ENCODE results near the gene HDGFL2. TPM values are rescaled to one million over a fixed set of nuclear protein-coding genes. Genes with fewer than 3 reads are reported as not detected.

HDGFL2 gene
- total RNA-seq, 1 donor from 2014 or later = 41.8 TPM

DNA sequence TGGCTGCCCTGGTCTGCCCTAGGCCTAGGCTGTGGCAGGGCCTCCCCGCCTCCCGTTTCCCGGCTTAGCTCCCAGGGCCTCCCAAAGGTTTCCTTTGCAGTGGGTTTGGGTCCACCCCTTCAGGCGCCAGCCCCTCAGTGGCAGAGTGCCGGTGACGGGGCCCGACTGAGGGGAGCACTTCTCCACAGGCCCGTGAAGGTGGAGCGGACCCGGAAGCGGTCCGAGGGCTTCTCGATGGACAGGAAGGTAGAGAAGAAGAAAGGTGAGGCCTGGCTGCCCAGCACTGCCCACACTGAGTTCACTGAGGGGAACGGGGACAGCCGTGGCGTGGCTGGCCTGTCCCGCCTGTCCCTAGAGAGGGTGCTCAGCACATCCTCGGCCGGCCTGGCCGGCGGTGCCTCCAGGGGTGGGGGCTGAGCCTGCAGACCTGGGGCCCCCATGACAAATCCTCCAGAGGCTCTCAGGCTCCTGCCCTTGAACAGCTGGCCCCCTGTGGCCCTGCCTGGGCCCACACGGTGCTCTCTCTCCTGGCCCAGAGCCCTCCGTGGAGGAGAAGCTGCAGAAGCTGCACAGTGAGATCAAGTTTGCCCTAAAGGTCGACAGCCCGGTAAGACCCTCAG is 25.8 kb downstream of the HDGFL2 start:
- DNase-seq (ENCODE audit: low read depth in 2 of 2) = no peak

DNA sequence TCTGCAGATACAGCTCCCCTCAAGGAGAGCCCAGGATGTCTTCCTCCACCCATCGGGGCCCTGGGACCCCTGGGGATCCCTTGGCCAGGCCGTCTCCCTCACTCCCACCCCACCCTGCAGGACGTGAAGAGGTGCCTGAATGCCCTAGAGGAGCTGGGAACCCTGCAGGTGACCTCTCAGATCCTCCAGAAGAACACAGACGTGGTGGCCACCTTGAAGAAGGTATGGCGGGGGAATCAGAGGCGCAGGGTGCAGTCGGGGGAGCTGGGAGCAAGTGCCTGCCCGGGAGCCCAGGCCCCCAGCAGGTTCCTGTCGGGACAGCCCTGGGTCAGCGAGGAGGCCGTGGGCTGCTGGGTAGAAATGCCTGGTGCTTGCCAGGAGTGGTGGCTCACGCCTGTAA is 26.6 kb downstream of the HDGFL2 start:
- DNase-seq (ENCODE audit: low read depth in 2 of 2) = no peak

DNA sequence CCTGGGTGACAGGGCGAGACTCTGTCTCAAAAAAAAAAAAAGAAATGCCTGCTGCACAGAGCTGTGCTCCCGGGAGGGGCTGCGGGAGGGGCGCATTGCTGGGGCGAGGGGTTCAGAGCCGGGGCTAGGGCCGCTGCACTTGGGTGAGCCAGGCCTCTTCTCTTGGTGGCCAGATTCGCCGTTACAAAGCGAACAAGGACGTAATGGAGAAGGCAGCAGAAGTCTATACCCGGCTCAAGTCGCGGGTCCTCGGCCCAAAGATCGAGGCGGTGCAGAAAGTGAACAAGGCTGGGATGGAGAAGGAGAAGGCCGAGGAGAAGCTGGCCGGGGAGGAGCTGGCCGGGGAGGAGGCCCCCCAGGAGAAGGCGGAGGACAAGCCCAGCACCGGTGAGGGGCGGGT is 27.2 kb downstream of the HDGFL2 start:
- DNase-seq (ENCODE audit: low read depth in 2 of 2) = no peak

GRCh38 chr19:4499855-4500254 is 27.8 kb downstream of the HDGFL2 start:
- no peak for DNase-seq (ENCODE audit: low read depth in 2 of 2)

DNA sequence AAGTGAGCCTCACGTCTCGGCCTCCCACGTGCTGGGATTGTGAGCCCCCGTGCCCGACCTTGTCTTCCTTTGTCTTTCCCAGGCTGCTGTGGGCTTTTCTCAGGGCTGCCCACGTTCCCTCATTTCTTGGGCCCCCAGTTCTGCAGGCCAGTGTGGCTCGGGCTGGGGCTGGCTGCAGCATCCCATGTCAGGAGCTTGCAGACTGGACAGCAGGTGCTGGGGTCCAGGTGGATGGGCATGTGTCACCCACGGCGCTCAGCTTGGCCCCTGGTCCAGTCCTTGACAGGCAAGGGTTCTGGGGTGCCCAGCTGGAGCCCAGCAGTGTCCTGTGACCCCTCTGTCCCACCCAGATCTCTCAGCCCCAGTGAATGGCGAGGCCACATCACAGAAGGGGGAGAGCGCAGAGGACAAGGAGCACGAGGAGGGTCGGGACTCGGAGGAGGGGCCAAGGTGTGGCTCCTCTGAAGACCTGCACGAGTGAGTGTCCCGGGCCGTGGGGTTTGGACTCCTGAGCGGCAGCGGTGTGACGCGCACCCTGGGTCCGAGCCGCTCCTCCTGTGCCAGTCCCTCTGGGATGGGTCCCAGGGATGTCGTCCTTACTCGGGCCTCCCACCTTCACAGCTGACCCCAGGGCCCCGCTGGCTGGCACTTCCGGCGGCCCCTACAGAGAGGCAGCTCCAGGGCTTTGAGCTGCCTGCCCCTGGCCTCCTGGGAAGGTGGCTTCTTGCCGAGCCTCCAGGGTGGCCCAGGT is 28.9 kb downstream of the HDGFL2 start:
- DNase-seq (ENCODE audit: low read depth in 2 of 2) = no peak

GRCh38 chr19:4501691-4502090 is 29.6 kb downstream of the HDGFL2 start:
- no peak for DNase-seq (ENCODE audit: low read depth in 2 of 2)

- DNase-seq (ENCODE audit: low read depth in 2 of 2) = no peak
Measured at GRCh38 chr19:4502282-4503131, 30.4 kb downstream of the HDGFL2 start.

- no peak for DNase-seq (ENCODE audit: low read depth in 2 of 2)
Measured at GRCh38 chr19:4503132-4503824, 31.2 kb downstream of the HDGFL2 start.

- DNase-seq (ENCODE audit: low read depth in 2 of 2) = no peak
Measured at GRCh38 chr19:4503825-4504170, 31.7 kb downstream of the HDGFL2 start.

DNA sequence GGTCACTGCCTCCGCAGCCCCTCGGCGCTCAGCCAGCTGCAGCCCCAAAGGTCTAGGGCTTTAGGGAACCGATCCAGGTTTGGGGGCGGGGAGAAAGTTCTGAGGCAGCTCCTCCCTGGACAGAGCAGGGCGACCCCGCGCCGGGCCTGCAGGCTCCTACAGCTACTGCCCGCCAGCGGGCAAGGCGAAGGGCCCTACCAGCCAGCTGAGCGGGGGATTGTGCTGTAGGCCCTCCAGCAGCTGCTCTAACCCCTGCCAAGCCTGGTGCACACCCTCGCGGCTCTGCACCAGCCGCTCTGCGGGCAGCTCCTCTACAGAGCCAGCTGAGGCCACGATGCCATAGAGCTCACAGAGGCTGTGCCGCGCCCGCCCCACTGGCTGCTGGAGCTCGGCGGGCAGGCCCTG is 32.2 kb downstream of the HDGFL2 start:
- no peak for DNase-seq (ENCODE audit: low read depth in 2 of 2)

- DNase-seq (ENCODE audit: low read depth in 2 of 2) = no peak
Measured at GRCh38 chr19:4504891-4505569, 32.9 kb downstream of the HDGFL2 start.

DNA sequence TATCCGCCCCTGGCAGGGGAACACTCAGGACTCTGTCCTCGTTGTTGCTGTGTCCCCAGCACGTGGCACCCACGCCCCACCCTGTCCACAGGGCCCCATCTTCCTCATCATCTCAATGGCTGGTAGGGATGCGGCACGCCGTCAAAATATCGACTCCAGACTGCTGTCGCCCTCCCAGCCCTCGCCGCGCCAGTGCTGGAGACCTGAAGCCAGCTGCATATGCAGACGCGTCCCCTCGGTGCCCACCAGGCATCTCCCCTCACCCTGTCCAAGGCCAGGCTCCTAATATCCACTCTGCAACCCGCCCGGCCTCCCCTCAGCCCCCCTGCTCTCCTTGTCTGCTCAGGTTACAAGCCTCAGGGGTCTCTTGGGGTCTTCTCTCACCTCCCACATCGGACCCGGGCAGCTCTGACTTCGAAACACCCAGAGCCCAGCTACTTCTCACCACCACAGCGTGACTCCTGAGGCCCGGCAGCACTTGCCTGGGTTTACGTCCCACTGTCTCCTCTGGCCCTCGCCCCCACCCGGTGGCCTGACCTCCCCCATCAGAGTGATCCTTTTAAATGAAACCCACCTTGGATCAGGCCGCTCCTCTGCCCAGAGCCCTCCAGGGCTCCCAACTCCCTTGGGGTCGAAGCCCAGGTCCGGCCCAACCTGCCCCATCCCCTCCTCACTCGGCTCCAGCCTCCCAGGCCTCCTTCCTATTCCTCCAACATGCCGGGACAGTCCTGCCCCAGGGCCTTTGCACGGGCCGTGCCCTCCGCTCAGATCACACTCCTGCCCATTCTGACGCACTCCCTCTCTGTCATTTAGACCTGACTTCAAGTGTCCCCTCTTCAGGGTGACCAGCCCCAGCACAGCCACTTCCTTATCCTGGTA is 33.7 kb downstream of the HDGFL2 start:
- DNase-seq (ENCODE audit: low read depth in 2 of 2) = no peak

GRCh38 chr19:4506449-4507149 is 34.5 kb downstream of the HDGFL2 start:
- DNase-seq (ENCODE audit: low read depth in 2 of 2) = peak in 1 of 2 donors; percentile 54

DNA sequence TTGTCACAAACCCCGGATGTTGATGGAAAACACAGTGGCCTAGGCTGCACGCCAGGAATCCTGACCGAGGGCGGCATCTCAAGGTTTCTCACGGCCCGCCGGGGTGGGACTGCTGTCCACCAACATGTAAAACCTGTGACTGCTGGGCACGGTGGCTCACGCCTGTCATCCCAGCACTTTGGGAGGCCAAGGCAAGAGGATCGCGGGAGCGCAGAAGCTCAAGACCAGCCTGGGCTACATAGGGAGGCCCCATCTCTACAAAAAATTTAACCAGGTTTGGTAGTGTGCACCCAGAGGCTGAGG is 35.0 kb downstream of the HDGFL2 start:
- no peak for DNase-seq (ENCODE audit: low read depth in 2 of 2)

DNA sequence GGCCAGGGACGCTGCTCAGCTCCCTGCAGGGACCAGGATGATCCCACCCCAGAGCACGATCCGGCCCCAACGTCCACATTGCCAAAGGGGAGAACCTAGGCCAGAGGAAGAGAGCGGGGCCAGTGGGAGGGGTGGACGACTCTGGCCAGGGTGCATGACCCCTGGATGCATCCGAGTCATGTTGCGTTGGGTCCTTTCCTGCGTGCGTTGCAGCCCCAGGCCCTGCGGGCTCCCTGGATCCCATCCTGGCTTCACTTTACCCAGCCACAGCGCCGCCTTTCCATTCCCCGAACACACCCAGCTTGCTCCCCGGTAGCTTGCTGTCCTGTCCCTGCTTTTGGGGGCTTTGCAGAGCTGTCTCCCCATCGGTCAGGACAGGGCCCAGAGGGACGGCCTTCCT is 35.7 kb downstream of the HDGFL2 start:
- no peak for DNase-seq (ENCODE audit: low read depth in 2 of 2)

DNA sequence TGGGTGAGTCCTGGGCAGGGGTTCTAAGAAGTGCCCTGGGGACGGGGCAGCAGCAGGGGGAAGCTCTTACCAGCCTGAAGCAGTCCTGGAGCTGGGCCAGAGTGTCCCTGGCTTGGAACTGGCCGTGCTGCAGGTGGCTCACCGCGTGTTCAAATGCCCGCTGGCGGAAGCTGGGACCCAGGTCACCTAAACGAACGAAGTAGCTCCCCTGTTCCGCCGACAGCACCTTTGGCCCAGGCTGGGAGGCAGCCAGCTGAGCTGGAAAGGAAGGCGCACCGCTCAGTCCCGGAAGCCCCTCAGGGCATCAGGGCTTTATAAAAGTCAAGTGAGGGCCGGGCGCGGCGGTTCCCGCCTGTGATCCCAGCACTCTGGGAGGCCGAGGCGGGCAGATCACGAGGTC is 36.6 kb downstream of the HDGFL2 start:
- peak in 1 of 2 donors; percentile 9 for DNase-seq (ENCODE audit: low read depth in 2 of 2)

DNA sequence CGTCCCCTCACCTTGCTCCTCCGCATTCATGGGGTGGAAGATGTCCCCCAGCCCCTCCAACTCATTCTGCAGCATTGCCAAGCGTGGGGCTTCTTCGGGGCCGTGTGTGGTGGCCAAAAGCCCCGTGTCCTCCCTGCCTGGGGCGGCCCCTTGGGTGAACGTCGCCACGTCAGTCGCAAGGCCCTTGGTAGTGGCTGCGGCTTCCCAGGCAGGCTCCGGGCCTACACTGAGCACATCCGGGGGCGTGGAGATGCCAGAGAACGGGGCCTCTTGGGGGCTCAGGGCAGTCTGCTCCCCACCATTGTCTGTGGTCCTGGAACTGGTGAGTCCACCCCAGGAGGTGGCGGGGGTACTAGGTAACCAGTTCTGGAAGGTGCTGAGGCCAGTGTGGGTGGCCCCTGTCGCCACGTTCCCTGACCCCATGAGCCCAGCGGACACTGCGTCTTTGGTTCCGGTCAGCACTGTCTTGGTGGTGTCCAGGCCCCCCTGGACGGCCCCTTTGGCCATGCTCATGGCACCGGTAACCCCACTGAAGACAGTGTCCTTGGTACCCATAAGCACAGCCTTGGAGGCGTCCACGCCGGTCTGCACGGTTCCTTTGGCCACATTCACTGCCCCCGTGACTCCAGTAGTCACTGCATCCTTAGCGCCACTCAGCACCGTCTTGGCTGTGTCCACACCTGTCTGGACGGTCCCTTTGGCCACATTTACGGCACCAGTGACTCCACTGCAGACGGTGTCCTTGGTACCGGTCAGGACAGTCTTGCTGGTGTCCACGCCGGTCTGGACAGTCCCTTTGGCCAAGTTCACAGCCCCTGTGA is 38.5 kb downstream of the HDGFL2 start:
- DNase-seq (ENCODE audit: low read depth in 2 of 2) = no peak

GRCh38 chr19:4511300-4512054 is 39.4 kb downstream of the HDGFL2 start:
- no peak for DNase-seq (ENCODE audit: low read depth in 2 of 2)

Measured in dermis microvascular lymphatic vessel endothelial cell (primary cell).